ENCODE data around the gene SP100.
"Not testable (repeated sequence)": the region's sequence is repeated elsewhere in the genome, so short reads cannot be mapped to it uniquely, and the experiment has no call there.

Gene SP100

DNA sequence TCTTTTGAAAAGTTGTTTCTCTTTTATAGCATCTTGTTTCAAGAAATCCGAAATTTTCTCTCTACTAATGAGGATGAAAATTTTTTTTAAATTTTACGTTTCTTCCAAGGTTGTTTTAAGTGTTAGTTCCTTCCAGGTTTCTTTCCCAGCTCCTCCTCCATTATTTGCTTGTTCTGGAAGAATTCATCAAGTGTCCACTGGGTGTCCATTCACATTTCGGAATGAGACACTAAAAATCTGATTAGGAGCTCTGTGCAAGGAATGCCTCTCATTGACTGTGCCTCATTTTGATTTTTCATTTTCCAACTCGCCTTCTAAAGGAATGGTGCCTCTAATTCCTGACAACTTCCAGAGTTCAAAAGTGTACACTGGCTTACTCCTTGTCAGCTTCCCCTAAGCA is 6.1 kb downstream of the SP100 start:
- DNase-seq, result no peak

DNA sequence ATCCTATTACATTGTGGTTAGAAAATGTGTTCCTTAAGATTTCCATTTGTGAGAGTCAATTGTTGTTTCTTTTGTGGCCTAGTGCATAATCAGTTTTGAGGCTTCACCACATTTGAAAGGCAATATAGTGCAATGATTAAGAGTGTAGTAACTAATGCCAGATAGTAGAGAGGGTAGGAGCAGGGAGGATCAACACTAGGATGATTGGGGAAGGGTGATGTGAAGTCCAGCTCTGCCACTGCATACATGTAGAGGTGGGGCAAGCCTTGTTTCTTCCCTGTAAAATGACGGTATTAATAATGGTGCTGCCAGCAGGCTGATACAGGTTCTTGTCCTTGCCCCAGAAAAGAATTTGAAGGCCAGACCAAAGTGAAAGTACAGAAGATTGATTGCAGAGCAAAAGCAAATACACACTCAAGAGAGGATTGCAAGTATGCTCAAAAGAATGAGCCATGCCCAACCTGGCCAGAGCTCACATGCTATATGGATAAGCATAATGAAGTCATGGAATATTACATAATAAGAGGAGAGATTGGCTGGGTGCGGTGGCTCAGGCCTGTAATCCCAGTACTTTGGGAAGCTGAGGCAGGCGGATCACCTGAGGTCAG is 8.0 kb downstream of the SP100 start:
- DNase-seq, result no peak

DNA sequence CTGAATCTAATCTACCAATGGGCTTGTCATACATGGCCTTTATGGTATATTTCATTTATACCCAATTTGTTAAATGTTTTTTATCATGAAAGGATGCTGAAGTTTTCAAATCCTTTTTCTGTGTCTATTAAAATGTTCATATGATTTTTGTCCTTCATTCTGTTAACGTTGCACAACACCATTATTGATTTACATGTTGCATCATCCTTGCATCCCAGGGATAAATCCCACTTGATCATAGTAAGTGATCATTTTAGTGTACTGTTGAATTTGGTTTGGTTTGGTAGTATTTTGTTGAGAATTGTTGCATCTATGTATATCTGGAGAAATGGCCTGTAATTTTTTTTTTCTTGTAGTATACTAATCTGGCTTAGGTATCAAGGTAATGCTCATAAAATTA is 9.4 kb downstream of the SP100 start:
- no peak for DNase-seq

DNA sequence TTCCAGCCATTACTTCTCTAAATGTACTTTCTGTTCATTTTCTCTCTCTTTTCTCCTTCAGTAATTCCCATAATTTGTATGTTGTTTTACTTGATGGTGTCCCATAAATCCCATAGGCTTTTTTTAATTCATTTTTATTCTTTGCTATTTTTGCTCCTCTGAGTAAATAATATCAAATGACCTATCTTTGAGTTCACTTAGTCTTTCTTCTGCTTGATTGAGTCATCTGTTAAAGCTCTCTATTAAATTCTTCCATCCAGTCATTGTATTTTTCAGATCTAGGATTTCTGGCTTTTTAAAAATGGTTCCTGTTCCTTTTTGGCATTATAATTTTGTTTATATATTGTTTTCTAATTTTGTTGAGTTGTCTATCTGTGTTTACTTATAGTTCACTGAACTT is 13.5 kb downstream of the SP100 start:
- DNase-seq, result no peak

DNA sequence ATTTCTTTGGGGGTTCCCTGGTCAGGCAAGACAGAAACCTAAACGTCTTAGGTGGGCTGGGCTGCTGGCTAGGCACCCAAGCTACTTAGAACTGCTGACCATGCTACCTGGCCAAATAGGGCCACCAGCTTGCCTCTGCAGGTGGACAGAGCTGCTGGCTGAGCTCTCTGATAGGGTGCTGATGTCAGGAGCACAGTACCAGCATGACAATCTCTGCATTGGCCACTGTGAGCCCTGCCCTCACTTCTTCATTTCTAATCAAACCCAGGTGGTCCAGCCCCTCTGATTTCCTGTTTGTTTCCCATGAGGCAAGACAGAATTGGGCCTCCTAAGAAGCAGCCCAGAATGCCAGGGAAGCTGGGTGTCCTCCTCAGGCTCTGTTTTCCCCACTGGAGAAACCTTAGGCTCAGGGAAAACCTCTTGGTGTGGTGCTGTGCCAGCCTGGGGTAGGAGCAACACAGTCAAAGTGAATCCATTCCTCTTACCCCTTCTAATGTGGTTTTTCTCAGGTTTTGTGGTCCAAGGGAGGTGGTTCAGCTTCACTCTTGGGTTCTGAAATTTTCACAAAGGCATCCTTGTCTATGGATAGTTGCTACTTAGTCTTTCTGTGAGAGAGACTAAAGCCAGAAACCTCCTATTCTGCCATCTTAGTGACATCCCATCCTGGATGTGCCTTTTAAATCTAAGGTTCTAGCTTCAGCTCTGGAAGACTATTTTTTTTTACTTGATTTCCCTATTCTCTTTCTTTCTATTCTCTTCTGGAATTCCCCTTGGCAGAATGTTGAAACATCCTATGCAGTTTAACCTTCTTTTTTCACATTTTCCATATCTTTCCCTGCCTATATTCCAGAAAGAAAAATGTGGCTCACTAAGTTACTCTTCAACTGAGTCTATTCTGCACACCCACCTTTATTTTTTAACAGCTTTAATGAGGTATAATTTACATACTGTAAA is 15.2 kb downstream of the SP100 start:
- no peak for DNase-seq

DNA sequence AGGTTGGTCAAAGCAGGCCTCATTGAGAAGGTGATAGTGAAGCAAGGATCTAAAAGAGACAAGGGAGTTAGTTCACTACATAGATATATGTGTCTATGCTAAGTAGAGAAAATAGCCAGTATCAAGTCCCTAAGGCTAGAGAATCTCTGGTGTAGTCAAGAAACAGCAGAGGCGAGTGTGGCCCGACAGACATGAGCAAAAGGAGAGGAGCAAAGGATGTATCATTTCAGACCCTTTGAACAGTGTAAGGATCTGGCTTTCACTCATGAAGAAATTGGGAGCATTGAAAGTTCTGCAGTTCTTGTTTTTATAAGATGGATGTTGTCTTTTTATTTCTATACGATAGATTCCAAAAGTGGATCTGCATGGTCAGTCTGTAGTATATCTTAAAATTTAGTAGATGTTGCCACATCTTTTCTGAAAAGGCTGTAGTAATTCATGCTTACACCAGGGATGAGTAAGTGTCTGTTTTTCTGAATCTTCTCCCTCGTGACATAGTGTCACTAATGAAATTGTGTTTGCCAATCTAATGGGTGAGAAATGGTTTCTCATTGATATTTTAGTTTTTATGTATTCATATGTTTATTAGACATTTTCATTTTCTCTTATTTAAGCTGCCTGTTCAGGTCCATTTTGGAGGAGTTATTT is 18.8 kb downstream of the SP100 start:
- DNase-seq, result no peak

DNA sequence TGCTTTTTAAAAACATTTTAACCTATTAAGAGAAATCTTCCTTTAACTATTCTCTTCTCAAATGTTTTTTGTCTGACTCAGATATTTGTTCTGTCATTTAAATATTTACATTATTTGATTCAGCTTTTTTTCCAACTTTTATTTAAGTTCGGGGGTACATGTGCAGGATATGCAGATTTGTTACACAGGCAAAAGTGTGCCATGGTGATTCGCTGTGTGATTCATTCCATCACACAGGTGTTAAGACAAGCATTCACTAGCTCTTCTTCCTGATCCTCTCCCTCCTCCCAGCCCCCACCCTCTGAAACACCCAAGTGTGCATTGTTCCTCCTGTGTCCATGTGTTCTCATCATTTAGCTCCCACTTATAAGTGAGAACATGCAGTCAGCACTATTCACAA is 19.4 kb downstream of the SP100 start:
- DNase-seq, result no peak

DNA sequence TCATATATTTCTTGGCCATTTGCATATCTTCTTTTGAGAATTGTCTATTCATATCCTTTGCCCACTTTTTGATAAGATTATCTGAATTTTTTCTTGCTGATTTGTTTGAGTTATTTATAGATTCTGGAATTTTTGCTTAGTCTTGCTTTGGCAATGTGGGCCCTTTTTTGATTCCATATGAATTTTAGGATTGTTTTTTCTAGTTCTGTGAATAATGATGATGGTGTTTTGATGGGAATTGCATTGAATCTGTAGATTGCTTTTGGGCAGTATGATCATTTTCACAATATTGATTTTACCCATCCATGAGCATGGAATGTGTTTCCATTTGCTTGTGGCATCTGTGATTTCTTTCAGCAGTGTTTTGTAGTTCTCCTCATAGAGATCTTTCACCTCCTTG is 23.1 kb downstream of the SP100 start:
- not testable (repeated sequence) for DNase-seq

DNA sequence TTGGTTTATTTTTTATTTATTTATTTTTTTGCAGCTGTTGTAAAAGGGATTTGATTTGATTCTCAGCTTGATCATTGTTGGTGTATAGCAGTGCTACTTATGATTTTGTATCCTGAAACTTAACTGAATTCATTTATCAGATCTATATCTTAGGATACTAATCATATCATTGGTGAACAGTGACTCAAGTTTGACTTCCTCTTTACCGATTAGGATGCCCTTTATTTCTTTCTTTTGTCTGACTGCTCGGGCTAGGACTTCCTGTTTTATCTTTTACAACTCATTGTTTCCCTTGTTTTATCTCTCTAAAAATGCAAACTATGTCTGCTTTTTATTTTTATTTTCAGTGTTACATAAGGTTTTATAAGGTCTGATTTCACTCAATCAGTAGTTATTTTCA is 23.6 kb downstream of the SP100 start:
- no peak for DNase-seq

DNA sequence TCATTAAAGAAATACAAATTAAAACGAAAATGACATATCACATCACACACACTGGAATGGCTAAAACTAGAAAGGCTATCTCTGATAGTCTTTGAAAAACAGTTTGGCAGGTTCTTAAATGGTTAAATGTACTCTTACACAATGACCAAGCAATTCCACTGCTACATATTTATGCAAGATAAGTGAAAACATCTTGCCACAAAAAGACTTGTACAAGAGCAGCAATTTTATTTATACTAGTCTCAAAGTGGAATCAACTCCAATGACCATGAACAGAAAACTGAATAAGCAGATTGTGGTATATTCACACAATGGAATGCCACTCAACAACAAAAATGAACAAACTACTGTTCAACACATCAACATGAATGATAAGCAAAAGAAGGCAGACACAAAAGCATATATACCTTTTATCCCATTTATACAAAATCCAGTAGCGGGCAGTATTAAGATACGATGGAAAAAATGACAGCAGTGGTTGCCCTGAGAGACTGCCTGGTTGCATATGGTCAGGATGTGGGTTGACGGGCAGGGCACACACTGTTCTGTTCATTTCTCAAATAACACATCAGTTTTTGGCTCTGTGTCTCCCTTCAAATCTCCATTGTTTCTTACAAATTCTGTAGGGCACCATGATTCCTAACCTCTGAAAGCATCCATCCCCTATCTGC is 25.4 kb downstream of the SP100 start:
- DNase-seq, result no peak

DNA sequence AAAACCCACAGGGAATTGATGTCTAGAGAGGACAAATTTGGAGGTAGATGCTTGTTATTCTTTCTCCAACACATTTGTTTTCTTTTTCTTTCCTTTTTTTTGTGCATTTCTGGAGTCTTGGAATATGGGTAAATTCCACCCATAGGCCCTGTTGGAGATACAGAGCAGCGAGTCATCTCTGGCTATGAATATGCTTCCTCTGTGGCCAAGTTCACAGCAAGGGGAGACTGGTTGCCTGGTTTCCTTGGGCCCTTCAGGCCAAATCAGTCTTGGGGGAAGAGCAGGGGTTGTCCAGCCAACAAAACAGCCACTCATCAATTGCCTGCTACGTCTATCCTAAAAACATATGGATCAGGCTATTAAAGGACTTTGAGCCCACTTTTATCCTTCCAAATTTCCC is 27.5 kb downstream of the SP100 start:
- no peak for DNase-seq

DNA sequence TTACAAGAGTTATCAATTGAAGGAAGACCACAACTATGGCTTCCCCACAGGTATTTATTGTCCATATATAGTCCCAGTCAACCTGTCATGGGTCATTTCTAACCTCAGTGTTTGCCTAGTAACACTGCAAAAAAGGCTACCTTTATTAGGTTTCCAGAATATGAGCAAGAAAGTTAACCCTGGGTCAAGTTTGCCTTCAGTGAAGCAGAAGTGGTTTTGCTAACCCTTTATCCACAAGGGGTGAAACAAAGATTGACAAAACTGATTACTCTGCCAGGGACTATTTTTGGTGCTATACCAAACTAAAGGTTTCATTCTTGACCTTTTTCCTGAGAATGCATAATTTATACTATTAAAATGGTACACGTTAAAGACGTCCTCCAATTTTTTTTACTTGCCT is 28.8 kb downstream of the SP100 start:
- no peak for DNase-seq

DNA sequence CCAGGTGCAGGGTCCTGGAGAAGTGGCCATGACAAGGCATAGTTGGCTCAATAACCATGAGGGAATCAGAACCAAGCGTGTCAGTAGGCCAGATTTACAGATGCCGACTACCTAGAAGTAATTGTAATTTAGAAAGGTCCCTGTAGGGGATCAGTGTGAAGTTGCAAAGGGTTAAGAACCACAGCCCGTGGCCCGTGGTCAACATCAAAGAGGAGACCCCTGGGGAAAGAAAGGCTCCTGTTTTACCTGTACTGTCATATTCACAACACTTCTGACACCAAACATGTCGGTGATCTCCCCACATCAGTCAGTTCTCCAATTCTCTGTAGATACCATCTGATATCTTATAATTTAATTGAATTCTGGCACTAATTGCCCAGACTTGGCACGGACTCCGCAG is 31.0 kb downstream of the SP100 start:
- DNase-seq, result no peak

DNA sequence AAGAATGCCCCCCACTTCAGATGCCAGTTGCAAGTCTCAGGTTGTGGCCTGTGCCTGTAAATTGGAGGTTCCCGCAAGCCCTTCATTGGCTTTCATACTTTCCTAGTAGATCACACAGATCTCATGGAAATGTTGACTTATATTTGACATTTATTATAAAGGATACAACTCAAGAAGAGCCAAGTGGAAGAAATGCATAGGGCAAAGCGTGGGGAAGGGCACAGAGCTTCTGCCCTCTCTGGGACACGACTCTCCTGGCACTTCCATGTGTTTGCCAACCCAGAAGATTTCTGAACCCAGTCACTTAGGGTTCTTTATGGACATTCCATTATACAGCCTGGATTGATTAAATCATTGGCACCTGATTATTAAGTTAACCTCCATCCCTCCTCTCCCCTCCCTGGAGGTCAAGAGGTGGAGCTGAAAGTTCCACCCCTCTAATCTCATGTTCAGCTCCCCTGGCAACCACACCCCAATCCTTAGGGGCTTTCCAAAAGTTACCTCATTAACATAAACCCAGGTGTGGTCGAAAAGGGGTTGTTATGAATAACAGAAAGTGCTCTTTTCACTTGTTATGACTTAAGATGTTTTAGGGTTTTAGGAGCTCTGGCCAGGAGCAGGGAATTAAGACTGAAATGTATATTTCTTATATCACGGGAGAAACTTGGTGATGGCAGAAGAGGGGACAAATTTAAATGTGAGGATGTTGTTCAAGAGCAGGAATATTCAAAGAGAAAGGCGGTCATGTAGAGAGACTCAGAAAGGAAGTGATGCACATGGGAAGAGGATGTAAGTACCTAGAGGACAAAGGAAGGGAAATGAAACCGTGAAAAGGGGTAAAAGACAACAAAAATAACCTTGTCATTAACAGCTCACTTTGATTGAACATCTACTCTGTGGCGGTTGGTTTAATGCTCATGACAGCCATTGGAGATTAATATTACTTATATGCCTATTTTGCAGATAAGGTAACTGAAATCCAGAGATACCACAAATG is 31.8 kb downstream of the SP100 start:
- DNase-seq, result no peak

DNA sequence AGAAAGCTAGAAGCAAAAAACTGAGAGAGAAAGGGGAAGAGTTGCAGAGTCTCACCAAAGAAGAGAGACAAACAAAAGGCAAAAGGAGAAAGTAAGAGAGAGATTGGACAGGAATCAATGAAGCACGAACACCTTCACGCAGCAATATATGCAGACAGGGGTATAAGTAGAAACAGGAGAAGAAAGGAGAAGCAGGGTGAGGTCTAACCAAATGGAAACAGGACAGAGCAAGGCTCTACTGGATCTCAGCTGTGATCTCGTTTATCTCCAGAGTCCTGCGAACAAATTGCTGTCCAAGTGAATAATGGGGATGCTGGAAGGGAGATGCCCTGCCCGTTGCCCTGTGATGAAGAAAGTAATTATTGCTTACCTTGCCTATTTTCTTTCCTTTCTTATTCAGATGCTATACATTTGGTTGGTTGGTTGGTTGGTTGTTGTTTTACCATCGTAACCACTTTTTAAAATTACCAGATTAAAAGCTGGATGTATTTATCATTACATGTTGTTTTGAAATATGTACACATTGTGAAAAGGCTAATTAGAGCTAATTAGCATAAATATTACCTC is 34.0 kb downstream of the SP100 start:
- DNase-seq, result no peak

DNA sequence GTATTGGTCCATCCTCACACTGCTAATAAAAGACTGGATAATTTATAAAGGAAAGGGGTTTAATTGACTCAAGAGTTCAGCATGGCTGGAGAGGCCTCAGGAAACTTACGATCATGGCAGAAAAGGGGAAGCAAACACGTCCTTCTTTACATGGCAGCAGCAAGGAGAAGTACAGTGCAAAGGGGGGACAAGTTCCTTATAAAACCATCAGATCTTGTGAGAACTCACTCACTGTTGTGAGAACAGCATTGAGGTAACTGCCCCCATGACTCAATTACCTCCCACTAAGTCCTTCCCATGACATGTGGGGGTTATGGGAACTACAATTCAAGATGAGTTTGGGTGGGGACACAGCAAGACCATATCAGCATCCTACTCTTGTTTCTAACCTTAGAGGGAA is 37.0 kb downstream of the SP100 start:
- DNase-seq, result no peak

DNA sequence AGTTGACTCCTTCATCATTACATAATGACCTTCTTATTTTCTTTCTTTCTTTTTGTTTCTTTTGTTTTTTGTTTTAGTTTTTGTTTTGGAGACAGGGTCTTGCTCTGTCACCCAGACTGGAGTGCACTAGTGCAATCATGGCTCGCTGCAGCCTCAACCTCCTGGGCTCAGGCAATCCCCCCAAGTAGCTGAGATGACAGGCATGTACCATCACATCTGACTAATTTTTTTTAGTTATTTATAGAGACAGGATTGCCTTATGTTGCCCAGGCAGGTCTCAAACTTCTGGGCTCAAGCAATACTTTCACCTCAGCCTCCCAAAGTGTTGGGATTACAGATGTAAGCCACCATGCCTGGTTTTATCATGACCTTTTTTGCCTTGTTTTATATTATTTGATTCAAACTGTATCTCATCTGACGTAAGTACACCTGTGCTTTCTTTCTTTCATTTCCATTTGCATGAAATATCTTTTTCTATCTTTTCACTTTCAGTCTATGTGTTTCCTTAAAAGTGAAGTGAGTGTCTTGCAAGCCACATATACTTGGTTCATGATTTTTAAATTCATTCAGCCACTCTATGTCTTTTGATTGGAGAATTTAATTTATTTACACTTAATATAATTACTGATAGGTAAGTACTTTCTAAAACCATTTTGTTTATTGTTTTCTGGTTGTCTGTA is 39.1 kb downstream of the SP100 start:
- DNase-seq, result no peak

DNA sequence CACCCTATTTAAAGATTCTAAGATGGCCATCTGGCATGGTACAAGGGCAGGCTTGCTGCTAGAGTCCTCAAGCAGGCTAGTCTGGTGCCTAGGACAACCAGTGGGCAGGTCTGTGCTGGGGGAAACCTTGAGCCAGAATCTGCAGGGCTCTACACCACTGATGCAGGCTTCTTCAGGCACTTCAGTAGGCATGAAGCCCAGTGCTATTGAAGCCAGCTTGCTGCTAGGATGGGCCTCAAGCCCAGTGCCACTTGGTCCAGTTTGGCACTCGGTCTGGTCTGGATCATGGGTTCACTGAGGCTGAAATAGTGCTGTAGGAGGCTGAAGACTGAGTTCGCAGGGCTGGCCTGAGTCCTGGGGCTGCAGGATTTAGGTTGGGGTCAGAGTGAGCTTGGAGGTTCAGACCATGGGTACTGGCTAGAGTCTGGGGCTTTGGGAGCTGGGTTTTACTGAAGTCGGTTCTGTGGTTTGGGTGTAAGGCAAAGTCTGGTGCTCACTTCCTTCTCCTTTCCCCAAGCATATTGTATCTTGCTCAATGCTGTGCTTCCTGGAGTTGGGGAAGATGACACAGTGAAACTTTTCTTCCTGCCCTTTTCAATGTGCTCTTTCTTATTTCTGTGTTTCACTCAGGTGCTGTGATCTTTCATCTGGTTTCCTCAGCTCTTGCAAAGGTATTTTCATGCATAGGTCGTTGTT is 41.2 kb downstream of the SP100 start:
- DNase-seq, result no peak

DNA sequence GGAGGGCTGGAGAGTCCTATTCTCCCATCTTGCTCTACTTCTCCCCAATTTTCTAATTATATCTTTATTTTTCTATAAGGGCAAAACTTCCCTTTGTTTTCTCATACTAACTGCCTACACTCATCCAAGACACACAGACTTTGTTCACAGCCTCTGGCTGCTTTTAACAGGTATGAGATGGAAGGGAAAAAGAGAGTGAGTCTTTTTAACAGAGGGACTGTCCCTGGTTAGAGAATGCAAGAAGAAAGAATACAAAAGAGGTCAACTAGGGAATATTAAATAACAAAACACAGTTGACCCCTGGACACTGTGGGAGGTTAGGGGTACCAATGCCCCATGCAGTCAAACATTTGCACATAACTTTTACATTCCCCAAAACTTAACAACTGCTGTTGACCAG is 41.8 kb downstream of the SP100 start:
- no peak for DNase-seq

DNA sequence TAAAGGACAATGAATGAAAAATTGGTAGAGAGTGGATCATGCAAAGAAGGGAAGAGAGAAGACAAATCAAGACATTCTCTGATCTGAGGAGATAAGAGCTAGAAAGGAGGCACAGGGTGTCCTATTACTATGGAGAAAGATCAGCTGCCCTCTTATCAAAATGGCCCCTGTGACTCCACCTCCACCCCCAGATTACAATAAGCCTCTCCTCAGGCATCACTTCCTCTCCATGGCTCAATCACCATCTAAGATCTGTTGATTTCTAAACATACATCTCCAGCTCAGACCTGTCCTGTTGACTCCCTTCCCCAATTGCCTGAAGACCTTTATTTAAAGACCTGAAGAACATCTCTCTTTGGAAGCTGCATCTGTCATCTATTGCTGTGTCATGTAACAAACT is 43.2 kb downstream of the SP100 start:
- DNase-seq, result no peak

DNA sequence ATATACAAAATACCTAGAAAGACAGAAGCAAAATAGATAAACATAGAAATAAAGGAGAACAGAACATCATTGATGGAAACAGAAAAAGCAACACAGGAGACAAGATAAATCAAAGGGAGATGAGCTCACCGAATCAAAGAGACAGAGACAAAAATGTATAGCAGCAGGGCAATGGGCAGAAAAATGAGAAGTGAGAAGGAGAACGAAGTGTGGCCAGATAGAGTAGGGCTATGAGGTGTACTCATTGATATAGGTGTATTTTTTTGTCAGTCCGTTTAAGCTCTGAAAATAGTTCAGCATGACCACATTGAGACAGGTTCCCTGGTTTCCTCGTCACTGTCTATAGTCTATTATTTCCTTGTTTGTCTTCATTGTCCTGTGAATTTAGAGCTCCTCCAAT is 55.1 kb downstream of the SP100 start:
- no peak for DNase-seq
